Measurements from ENCODE around the gene EFHD2. TPM values are rescaled to one million over a fixed set of nuclear protein-coding genes. Genes with fewer than 3 reads are reported as not detected.

The EFHD2 gene
- total RNA-seq, 4 donors from 2014 or later: 12.1 to 32.5 (median 20.4) TPM

- H3K4me1 ChIP-seq: no peaks in the 10 kb centered on the region
- TF ChIP-seq, protein P1, sequence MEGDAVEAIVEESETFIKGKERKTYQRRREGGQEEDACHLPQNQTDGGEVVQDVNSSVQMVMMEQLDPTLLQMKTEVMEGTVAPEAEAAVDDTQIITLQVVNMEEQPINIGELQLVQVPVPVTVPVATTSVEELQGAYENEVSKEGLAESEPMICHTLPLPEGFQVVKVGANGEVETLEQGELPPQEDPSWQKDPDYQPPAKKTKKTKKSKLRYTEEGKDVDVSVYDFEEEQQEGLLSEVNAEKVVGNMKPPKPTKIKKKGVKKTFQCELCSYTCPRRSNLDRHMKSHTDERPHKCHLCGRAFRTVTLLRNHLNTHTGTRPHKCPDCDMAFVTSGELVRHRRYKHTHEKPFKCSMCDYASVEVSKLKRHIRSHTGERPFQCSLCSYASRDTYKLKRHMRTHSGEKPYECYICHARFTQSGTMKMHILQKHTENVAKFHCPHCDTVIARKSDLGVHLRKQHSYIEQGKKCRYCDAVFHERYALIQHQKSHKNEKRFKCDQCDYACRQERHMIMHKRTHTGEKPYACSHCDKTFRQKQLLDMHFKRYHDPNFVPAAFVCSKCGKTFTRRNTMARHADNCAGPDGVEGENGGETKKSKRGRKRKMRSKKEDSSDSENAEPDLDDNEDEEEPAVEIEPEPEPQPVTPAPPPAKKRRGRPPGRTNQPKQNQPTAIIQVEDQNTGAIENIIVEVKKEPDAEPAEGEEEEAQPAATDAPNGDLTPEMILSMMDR (IDR thresholded peaks at IDR 0.05): no peak
- no peak for TF ChIP-seq POLR2A (IDR thresholded peaks at IDR 0.05)
- H3K36me3 ChIP-seq: no peaks in the 10 kb centered on the region
- intact Hi-C loops (cut with DNase I; ENCODE audit: low total_unique reads): no loop called here
- H3K27ac ChIP-seq: no peak overlapping the region
- H3K4me3 ChIP-seq: no peak overlapping the region
- no peak for DNase-seq
- H3K9me3 ChIP-seq: peaks cover 0 to 3% of the 10 kb centered on the region in 2 donors
- no peaks in the 10 kb centered on the region for H3K27me3 ChIP-seq
Measured at GRCh38 chr1:15444468-15445389, 35.0 kb downstream of the EFHD2 start.

GRCh38 chr1:15445390-15446122 is 35.9 kb downstream of the EFHD2 start:
- no peak overlapping the region for H3K4me3 ChIP-seq
- H3K36me3 ChIP-seq: no peaks in the 10 kb centered on the region
- no peak overlapping the region for H3K27ac ChIP-seq
- DNase-seq: no peak
- peaks cover 0 to 3% of the 10 kb centered on the region in 2 donors for H3K9me3 ChIP-seq
- intact Hi-C loops (cut with DNase I; ENCODE audit: low total_unique reads): no loop called here
- H3K27me3 ChIP-seq: no peaks in the 10 kb centered on the region
- TF ChIP-seq, protein P1 (IDR thresholded peaks at IDR 0.05): no peak
- H3K4me1 ChIP-seq: no peaks in the 10 kb centered on the region

DNA sequence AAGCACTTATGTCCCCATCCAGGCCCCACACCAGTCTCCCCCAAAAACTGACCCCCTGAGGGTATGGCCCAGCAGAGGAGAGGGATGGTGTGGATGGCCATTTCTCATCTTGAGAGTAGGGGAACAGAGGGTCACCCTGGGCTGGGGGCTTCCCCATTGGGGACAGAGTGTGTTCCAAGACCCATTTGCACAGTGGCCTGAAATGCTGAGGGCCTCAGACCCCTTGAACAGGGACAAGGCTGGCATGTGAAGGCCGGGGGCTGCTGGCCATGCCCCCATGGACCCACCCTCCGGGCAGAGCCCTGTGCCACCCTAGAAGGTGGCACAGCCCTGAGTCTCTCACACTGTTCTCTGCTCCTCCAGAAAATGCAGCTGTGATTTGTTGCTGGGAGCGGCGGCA is 36.5 kb downstream of the EFHD2 start:
- H3K27me3 ChIP-seq: no peaks in the 10 kb centered on the region
- H3K4me3 ChIP-seq: no peak overlapping the region
- DNase-seq: no peak
- intact Hi-C loops (cut with DNase I; ENCODE audit: low total_unique reads): no loop called here
- H3K4me1 ChIP-seq: no peaks in the 10 kb centered on the region
- peaks cover 0 to 3% of the 10 kb centered on the region in 2 donors for H3K9me3 ChIP-seq
- no peak overlapping the region for H3K27ac ChIP-seq
- no peaks in the 10 kb centered on the region for H3K36me3 ChIP-seq
- TF ChIP-seq POLR2A (IDR thresholded peaks at IDR 0.05): no peak
- TF ChIP-seq, protein P1 (IDR thresholded peaks at IDR 0.05): no peak

GRCh38 chr1:15448877-15449462 is 39.3 kb downstream of the EFHD2 start:
- no peaks in the 10 kb centered on the region for H3K4me1 ChIP-seq
- no peak for DNase-seq
- no peaks in the 10 kb centered on the region for H3K36me3 ChIP-seq

More at GRCh38 chr1:15448877-15449462, 39.3 kb downstream of the EFHD2 start:
- Histone ChIP-seq H3K27ac (no peak overlapping the region), H3K9me3 (peaks cover 0 to 3% of the 10 kb centered on the region in 2 donors), H3K4me3 (no peak overlapping the region), H3K27me3 (no peaks in the 10 kb centered on the region)
- TF ChIP-seq, protein P1 (IDR thresholded peaks at IDR 0.05): no peak
- no peak for TF ChIP-seq POLR2A (IDR thresholded peaks at IDR 0.05)
- intact Hi-C loops (cut with DNase I; ENCODE audit: low total_unique reads): no loop called here
